Urinary bladder (tissue), 4 donors: Measurements from ENCODE around the gene ELAPOR2. TPM values are rescaled to one million over a fixed set of nuclear protein-coding genes. Genes with fewer than 3 reads are reported as not detected.

Source experiments
- DNase-seq: peaks from one replicate; pipeline ENCODE4 v3.0.0-alpha.2; 2015; ENCODE audit errors: extremely low spot score
- H3K27ac ChIP-seq: one replicate; pipeline ENCODE4 v1.5.1; 2013; ENCODE audit warnings: low read depth, mild to moderate bottlenecking, moderate library complexity
- H3K36me3 ChIP-seq: one replicate; pipeline ENCODE4 v1.6.1; 2013; ENCODE audit warnings: mild to moderate bottlenecking, moderate library complexity; ENCODE audit not compliant: insufficient read depth
- H3K4me1 ChIP-seq: one replicate; pipeline ENCODE4 v1.6.1; 2013; ENCODE audit warnings: mild to moderate bottlenecking, moderate library complexity; ENCODE audit not compliant: insufficient read depth
- H3K4me3 ChIP-seq: one replicate; pipeline ENCODE4 v1.5.1; 2013; ENCODE audit warnings: low read depth, low read length
- WGBS: extraction: QIAGEN DNeasy Blood & Tissue Kit; methylation state at CpG from one replicate; pipeline ENCODE4 v1.1.7; 2013; 5-methylcytosine and 5-hydroxymethylcytosine counted together
- polyA plus RNA-seq: library from polyadenylated mRNA; stranded (reverse); fragments of 200-250 nt; gene quantifications from one replicate; pipeline ENCODE4 v1.2.3, GENCODE V29; 2013
- total RNA-seq: library from RNA; depleted of rRNA; stranded (reverse); fragments of >200 nt; gene quantifications from one replicate; pipeline ENCODE4 v1.2.3, GENCODE V29; 2014
- donor health status: healthy with polysubstance abuse.
- donor health status: healthy.

The ELAPOR2 gene
- total and polyA plus RNA-seq, 2 donors = 8.0 to 14.6 TPM

GRCh38 chr7:87028636-87029035 is 30.8 kb downstream of the ELAPOR2 start:
- H3K4me1 ChIP-seq = no peaks in the 10 kb centered on the region

GRCh38 chr7:87027900-87028299 is 31.6 kb downstream of the ELAPOR2 start:
- Histone ChIP-seq H3K4me3 (no peak overlapping the region), H3K27ac (no peak overlapping the region), H3K36me3 (no peaks in the 10 kb centered on the region), H3K4me1 (no peaks in the 10 kb centered on the region)
- no peak for DNase-seq

More at GRCh38 chr7:87028636-87029035, 30.8 kb downstream of the ELAPOR2 start:
- WGBS = 40% methylated on average over 1 of the region's 1 CpG
- DNase-seq = no peak
- Histone ChIP-seq H3K4me3 (no peak overlapping the region), H3K27ac (no peak overlapping the region), H3K36me3 (no peaks in the 10 kb centered on the region)

GRCh38 chr7:87021285-87021684 is 38.2 kb downstream of the ELAPOR2 start:
- H3K4me3 ChIP-seq = no peak overlapping the region
- H3K36me3 ChIP-seq = no peaks in the 10 kb centered on the region
- no peak overlapping the region for H3K27ac ChIP-seq
- no peak for DNase-seq
- WGBS = 69% methylated on average over 2 of the region's 2 CpGs
- no peaks in the 10 kb centered on the region for H3K4me1 ChIP-seq

DNA sequence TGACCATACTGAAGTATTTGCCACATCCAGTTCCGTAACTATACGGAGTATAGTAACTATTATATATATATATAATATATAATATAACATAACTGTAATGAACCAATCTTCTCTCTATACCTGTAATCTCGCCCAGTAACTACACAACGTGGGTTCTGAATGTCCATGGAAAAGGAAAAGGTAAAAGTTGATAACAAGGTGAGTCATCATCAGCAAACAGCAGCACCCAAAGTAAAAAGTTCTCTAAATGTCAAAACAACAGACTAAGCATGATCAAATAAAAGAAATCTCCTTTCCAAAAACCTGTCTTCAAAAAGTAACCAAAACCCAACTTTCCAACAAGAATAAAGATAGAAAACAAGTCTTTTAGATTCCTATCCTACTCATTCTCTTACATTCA is 42.8 kb downstream of the ELAPOR2 start:
- no peak overlapping the region for H3K4me3 ChIP-seq
- no peak for DNase-seq
- no peaks in the 10 kb centered on the region for H3K36me3 ChIP-seq
- 78% methylated on average over 4 of the region's 4 CpGs for WGBS
- no peak overlapping the region for H3K27ac ChIP-seq
- no peaks in the 10 kb centered on the region for H3K4me1 ChIP-seq

DNA sequence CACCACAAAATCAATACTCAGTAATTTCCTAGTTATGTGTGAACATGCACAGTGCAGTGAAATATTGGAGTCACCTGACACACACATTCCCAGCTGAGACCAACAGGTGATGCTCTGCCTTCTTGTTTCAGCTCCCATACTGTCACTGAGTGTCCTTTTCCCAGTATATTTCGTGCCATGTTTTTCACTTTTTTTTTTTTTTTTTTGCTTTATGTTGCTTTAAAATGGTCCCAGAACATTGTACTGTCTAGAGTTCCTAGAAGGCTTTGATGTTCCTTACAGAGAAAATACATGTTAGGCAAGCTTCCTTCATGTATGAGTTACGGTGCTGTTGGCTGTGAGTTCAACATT is 45.6 kb downstream of the ELAPOR2 start:
- Histone ChIP-seq H3K4me3 (no peak overlapping the region), H3K27ac (no peak overlapping the region), H3K36me3 (no peaks in the 10 kb centered on the region), H3K4me1 (no peaks in the 10 kb centered on the region)
- no peak for DNase-seq
- 75% methylated on average over 2 of the region's 2 CpGs for WGBS

GRCh38 chr7:87013136-87013839 is 46.2 kb downstream of the ELAPOR2 start:
- no peak overlapping the region for H3K4me3 ChIP-seq
- WGBS = 66% methylated on average over 3 of the region's 3 CpGs
- no peak for DNase-seq
- H3K4me1 ChIP-seq = no peaks in the 10 kb centered on the region
- no peaks in the 10 kb centered on the region for H3K36me3 ChIP-seq
- H3K27ac ChIP-seq = no peak overlapping the region

Other genes with a start within 250 kb of the ELAPOR2 start
- 252 TPM for gene DMTF1, start 92.8 kb upstream of the ELAPOR2 start, total RNA-seq
- 32.7 TPM for gene DMTF1, start 92.8 kb upstream of the ELAPOR2 start, polyA plus RNA-seq
- gene TMEM243, start 160.1 kb upstream of the ELAPOR2 start, total RNA-seq = 60.1 TPM
- 27.6 TPM for gene TMEM243, start 160.1 kb upstream of the ELAPOR2 start, polyA plus RNA-seq